HG03558 (cell line): ENCODE data around the gene TOP2B.

ENCODE experiments used
- ATAC-seq: cut with Tn5 transposase; IDR thresholded peaks from one replicate; pipeline ENCODE4 v1.9.1; 2021; ENCODE audit warnings: moderate number of reproducible peaks; ENCODE audit not compliant: unreplicated experiment; ENCODE audit errors: extremely low read depth

Gene TOP2B

GRCh38 chr3:25621087-25621486, 43.6 kb downstream of the TOP2B start:
- no peak for ATAC-seq

DNA sequence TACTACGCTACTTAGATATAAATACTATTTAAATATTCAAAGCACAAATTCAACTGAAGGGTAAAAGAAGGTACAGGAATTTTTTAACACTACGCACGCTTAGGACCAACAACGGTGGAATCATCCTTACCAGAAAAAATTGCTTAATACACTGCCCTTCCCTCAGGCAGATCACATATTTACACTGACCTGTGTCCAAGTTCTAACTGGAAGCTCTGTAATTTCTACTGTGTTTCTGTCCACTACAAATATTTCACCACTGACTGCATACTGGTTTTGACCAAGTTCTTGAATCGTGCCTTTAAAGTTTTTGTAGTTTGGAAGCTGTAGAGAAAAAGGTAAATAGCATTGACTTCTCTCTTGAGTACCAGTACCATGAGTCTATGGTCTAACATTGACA, 44.2 kb downstream of the TOP2B start:
- no peak for ATAC-seq

DNA sequence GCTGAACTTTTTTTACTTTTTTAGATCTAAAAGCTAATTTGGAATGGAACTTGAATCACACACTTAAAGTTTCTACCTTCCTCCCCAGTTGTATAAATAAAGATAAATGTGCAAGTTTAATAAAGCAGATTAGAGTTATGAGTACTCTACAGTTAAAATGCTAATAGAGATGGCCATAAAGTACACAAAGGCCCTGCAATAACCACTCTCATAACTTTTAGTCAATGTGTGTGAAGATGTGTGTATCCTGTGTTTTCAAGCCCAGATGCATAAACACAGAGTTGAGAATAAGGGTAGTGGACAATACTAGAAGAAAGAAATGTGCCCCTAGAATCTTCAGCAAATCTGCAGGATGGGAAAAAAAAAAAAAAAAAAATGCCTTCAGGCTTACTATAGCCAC, 45.3 kb downstream of the TOP2B start:
- no peak for ATAC-seq

GRCh38 chr3:25618028-25618427, 46.7 kb downstream of the TOP2B start:
- no peak for ATAC-seq

DNA sequence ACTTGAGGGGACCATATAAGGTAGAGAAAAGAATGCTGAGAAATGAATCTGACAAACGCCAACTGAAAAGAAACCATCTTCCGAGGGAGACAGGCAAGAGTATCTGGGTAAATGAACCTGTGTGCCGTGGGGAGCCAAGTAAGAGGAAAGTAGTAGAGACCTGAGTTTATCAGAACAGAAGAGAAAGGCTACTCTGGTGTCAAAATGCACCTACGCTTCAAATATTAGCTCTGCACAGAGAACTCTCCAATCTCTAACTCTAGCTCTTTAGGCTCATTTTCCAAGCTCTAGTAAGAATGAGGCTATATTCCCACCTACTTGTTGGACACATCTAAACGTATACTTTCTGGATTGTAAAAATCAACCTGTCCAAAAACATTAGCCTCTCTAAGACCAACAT, 53.5 kb downstream of the TOP2B start:
- ATAC-seq: no peak

DNA sequence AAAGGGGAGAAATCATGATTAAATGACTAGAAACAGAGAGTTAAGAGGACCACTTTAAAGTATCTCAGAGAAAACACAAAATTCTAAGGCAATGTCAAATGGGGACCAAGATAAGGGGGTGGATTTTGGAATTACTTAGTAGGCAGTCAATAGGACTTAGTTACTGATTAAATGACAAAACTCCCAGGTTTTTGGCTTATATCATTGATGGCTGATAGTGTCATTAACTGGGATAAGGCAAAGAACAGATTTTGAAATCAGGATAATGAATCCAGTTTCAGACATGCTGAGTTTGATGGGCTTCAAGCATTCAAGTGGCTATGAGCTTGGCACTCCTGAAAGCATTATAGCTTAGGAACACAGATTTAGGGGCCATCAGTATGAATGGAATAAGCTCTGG, 53.9 kb downstream of the TOP2B start:
- ATAC-seq: no peak

- ATAC-seq: no peak
These were observed 54.5 kb downstream of the TOP2B start for GRCh38 chr3:25610167-25610566.

DNA sequence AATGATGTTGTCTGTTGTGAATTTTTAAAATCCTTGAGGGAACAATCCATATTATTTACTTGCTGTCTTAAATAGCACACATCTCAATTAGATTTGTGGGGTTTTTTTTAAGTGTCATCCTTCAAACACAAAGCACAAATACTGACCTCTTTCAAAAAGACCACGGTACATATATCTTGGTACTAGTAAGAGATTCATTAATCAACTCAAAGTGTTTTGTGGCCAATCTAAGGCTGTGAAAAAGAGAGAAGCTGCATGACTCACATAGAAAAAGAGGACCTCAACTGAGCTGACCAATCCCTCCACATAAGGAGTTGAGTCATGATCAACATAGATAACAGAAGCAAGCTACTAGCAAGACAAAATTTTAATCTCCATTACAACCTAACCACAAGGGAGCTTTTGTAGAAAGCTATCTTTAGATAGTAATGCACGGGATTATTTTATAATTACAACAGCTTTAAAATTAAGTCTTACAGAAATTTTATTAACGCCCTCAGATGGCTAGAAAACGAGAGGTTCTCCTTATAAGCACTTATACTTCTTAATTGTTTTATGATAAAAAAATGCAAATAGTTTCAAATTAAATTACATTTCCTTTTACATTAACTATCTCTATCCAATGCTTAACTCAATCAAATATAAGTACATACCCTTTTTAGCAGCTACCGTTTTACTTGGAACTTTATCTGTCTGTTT, 60.5 kb downstream of the TOP2B start:
- ATAC-seq: peak; percentile 57

DNA sequence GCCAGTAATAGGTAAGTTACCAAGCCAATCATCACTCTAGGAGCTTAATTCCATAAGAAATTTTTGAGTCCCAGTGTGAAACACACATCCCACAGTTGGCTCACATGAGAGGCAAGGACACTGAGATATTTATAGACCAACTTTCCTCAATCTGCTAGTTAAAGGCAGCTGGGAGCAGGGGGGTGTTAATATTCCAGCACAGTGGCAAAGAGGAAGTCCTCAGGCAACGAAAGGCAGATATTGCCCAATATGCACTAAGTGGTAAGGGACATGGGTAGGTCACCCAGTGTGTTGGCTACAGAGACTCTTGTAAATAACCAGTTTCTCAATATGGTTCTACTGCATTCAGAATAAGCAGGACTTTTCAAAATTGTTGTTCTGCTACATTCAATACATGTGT, 61.0 kb downstream of the TOP2B start:
- ATAC-seq: no peak

GRCh38 chr3:25597535-25598101, 67.1 kb downstream of the TOP2B start:
- no peak for ATAC-seq

DNA sequence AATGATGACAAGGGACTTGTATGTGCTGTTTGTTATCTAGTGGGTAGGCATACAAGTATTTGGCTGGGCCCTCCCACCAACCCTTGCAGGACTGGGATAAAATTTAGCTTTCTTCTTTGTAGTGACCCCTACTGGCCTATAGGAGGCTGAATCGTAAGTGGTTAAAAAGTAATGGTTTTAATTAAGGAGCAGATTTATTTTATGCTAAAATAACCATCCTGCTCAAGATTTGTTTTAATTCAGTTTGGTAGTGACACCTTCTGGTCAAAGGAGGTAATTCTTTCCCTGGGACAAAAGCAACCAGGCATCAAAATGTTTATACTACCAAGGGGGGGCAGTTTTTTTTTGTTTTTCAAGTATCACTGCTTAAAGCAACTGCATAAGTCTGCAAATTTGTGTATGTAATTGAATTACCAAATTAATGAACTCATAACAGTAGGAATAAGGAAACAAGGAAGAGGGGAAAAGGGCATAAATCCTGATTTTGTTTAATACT, 70.7 kb downstream of the TOP2B start:
- peak; percentile 41 for ATAC-seq

- no peak for ATAC-seq
These were observed 71.7 kb downstream of the TOP2B start for GRCh38 chr3:25593001-25593400.

- ATAC-seq: no peak
These were observed 72.2 kb downstream of the TOP2B start for GRCh38 chr3:25592510-25592968.

DNA sequence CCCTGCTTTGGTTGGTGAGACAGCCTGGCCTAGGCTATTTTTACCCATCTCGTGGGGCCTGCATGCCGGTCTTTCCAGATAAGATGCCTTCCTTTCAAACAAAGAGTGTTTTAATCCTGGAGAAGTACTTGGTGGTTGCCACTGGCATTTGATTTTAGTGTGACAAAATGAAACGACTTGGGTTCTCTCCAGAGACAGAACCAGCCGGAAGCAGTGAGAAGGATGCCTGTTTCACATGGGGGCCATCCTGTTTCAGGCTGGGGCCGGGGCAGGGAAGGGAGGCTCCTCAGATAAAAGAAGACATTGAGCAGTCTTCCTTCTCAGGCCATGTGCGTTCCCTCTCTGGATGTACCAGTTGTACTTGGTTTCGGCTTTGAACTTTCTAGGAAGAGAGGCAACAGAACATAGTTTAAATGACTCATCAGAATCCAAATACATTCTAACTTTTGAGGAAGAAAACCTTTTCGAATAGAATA, 74.9 kb downstream of the TOP2B start:
- ATAC-seq: no peak

GRCh38 chr3:25589104-25589782, 75.5 kb downstream of the TOP2B start:
- no peak for ATAC-seq

GRCh38 chr3:25588441-25589103, 76.1 kb downstream of the TOP2B start:
- ATAC-seq: no peak

DNA sequence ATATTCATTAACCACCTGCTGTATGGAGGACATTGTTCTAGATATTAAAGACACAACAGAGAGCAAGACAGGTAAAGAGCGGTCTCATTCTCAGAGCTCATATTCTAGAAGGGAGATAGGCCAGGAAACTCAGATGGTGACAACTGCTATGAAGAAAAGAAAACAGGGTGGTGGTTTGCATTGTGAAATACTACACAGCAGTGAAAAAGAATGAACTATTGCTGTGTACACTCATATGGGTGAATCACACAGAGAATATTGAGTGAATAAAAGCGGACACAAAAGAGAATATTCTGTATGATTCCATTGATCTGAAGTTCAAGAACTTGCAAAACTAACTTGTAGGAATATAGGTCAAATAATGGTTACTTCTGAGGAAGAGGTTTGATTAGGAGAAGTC, 76.7 kb downstream of the TOP2B start:
- no peak for ATAC-seq

DNA sequence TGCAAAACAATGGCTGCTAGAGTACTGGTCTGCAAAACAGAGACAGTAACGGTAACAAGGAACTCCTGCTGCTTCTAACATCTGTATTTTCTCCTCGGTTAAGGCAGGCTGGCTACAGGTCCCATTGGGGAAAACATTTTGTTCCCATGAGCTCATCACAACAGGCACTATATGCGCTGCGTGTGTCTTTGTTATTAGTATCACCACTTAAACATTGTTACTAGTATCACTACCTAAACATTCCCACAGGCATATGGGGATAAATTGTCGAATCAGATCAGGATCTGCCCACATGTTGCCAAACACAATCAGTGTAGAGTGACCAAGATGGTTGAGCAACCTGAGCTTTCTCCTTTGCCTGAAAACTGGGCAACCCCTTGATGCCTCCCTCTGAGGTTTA, 77.2 kb downstream of the TOP2B start:
- ATAC-seq: no peak

DNA sequence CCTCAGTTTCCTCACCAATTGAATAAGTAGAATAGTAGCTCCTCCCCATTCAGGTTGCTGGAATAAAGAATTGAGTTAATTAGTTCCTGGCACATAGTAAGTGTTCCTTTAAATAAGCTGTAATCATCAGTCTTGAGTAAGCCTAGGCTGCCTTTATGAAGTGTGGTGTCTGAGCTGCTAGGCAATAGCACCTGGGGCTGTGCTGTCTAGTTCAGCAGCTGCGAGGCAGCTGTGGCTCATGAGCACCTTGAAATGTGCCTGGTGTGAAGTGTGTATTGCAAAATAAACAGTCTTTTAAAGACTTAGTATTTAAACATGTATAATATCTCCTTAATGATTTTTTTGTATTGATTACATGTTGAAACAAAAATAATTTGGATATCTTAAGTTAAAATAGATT, 77.6 kb downstream of the TOP2B start:
- ATAC-seq: no peak

DNA sequence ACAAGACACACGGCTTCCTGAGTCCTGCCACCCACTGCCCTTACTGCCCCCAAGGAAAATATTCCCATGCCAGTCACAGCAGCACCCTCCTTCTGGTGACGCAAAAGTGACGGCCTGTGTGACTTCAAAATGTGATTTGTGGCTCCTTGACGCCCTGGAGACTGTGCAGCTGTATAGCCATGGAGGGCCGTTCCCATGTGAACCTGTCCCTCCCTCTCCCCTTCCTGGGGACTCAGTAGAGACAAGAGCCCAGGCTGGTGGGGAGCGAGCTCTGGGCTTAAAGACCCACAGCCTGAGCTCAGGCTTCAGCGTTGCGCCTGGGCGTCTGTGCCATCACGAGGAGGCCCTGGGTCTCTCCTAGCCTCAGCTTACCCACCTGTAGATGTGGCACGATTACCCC, 78.2 kb downstream of the TOP2B start:
- ATAC-seq: no peak

GRCh38 chr3:25586167-25586505, 78.6 kb downstream of the TOP2B start:
- ATAC-seq: no peak
